ENCODE data around the gene IL17C.

- TF ChIP-seq TEAD4 (CRISPR knock-in tag; IDR thresholded peaks at IDR 0.05): no peak
- TF ChIP-seq, protein P1, sequence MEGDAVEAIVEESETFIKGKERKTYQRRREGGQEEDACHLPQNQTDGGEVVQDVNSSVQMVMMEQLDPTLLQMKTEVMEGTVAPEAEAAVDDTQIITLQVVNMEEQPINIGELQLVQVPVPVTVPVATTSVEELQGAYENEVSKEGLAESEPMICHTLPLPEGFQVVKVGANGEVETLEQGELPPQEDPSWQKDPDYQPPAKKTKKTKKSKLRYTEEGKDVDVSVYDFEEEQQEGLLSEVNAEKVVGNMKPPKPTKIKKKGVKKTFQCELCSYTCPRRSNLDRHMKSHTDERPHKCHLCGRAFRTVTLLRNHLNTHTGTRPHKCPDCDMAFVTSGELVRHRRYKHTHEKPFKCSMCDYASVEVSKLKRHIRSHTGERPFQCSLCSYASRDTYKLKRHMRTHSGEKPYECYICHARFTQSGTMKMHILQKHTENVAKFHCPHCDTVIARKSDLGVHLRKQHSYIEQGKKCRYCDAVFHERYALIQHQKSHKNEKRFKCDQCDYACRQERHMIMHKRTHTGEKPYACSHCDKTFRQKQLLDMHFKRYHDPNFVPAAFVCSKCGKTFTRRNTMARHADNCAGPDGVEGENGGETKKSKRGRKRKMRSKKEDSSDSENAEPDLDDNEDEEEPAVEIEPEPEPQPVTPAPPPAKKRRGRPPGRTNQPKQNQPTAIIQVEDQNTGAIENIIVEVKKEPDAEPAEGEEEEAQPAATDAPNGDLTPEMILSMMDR (IDR thresholded peaks at IDR 0.05): no peak
- TF ChIP-seq NFYB (CRISPR knock-in tag; conservative IDR thresholded peaks at IDR 0.05; ENCODE audit: low read depth): no peak
- TF ChIP-seq GTF2I (CRISPR knock-in tag; conservative IDR thresholded peaks at IDR 0.05): no peak
- no peak for TF ChIP-seq JUN (CRISPR knock-in tag; IDR thresholded peaks at IDR 0.05)
- TF ChIP-seq ZNF263 (CRISPR knock-in tag; IDR thresholded peaks at IDR 0.05; ENCODE audit: low read depth): no peak
- no peak for TF ChIP-seq MXD4 (CRISPR knock-in tag; IDR thresholded peaks at IDR 0.05; ENCODE audit: borderline replicate concordance)
- no peak for TF ChIP-seq KAT7 (CRISPR knock-in tag; IDR thresholded peaks at IDR 0.05; ENCODE audit: borderline replicate concordance)
- TF ChIP-seq OVOL2 (CRISPR knock-in tag; IDR thresholded peaks at IDR 0.05; ENCODE audit: borderline replicate concordance): no peak
- TF ChIP-seq, protein P2, sequence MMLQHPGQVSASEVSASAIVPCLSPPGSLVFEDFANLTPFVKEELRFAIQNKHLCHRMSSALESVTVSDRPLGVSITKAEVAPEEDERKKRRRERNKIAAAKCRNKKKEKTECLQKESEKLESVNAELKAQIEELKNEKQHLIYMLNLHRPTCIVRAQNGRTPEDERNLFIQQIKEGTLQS (CRISPR knock-in tag; conservative IDR thresholded peaks at IDR 0.05): no peak
- TF ChIP-seq CBFB (CRISPR knock-in tag; IDR thresholded peaks at IDR 0.05; ENCODE audit: low read depth): no peak
Observed at GRCh38 chr16:88608076-88608475, 30.3 kb upstream of the IL17C start.
